ENCODE measurements around the gene TMTC1. TPM values are rescaled to one million over a fixed set of nuclear protein-coding genes. Genes with fewer than 3 reads are reported as not detected.
A peak's percentile ranks its signal among the peaks of the same experiment; 100 is the strongest.

Gene TMTC1
- total RNA-seq = 10 to 100 TPM in 1 of 2 donors, 1 to 10 TPM in 1; 9.5 to 37.7 TPM
- 1 to 10 TPM in 5 of 6 donors, under 1 TPM in 1; 0.85 to 4.4 (median 1.6) TPM for polyA plus RNA-seq (ENCODE audit: insufficient read length in 6 of 6)
- long read RNA-seq, donor 1 = 0 reads
- long read RNA-seq, donor 2 = 0 reads
- long read RNA-seq, donor 3 = 0 reads
- long read RNA-seq, donor 4, partial matches to known transcripts = 0 of 1 reads
- long read RNA-seq, donor 4, other reads (novel, unspliced or antisense) = 1 of 1 reads
- long read RNA-seq, donor 5 = 0 reads
- long read RNA-seq, donor 6, full-length matches to known transcripts = 1 of 1 reads
- long read RNA-seq, donor 6, partial matches to known transcripts = 0 of 1 reads
- long read RNA-seq, donor 6, other reads (novel, unspliced or antisense) = 0 of 1 reads
- long read RNA-seq, donor 7 = 0 reads
- long read RNA-seq, donor 8 = 0 reads
- long read RNA-seq, donor 9 = 0 reads
- long read RNA-seq, donor 10, partial matches to known transcripts = 0 of 1 reads
- long read RNA-seq, donor 10, other reads (novel, unspliced or antisense) = 1 of 1 reads
- long read RNA-seq, donor 11, full-length matches to known transcripts = 3 of 3 reads
- long read RNA-seq, donor 11, partial matches to known transcripts = 0 of 3 reads
- long read RNA-seq, donor 11, other reads (novel, unspliced or antisense) = 0 of 3 reads
- long read RNA-seq, donor 12 = 0 reads

GRCh38 chr12:29783773-29784666, at the start of gene TMTC1:
TMTC1 (minus strand) TSS chr12:29783942; CDS start chr12:29783751, 191 bp downstream.
- DNase-seq = peak in 3 of 4 donors; percentile 64 to 89 (median 73)
- Histone ChIP-seq H3K27me3 (peaks cover 10 to 52% of the 10 kb centered on the region in 2 donors), H3K36me3 (no peaks in the 10 kb centered on the region), H3K9me3 (no peaks in the 10 kb centered on the region), H3K4me3 (peak within 1 kb of the TSS; percentile 52 to 60), H3K4me1 (peaks cover 0 to 8% of the 10 kb centered on the region in 2 donors), H3K27ac (peak within 1 kb of the TSS; percentile 68 to 81)
- no peak for TF ChIP-seq CTCF (IDR thresholded peaks at IDR 0.05)
- ATAC-seq = peak; percentile 78
- intact Hi-C loops (cut with DNase I) = no loop called here

- no peaks in the 10 kb centered on the region for H3K4me1 ChIP-seq
- no peak overlapping the region for H3K4me3 ChIP-seq
- no peaks in the 10 kb centered on the region for H3K36me3 ChIP-seq
- no peak for DNase-seq
- no peak overlapping the region for H3K27ac ChIP-seq
- no peak for ATAC-seq
- no peak for TF ChIP-seq CTCF (IDR thresholded peaks at IDR 0.05)
- peaks cover 0 to 28% of the 10 kb centered on the region in 2 donors for H3K9me3 ChIP-seq
- H3K27me3 ChIP-seq = no peaks in the 10 kb centered on the region
- intact Hi-C loops (cut with DNase I) = no loop called here
These were observed 47.4 kb upstream of the TMTC1 start for GRCh38 chr12:29831173-29831572.

- intact Hi-C loops (cut with DNase I) = no loop called here
These were observed 46.6 kb upstream of the TMTC1 start for GRCh38 chr12:29830391-29830790.

GRCh38 chr12:29818916-29819623, 35.3 kb upstream of the TMTC1 start:
- no peak for DNase-seq
- no peaks in the 10 kb centered on the region for H3K4me1 ChIP-seq
- no peak overlapping the region for H3K4me3 ChIP-seq
- no peak overlapping the region for H3K27ac ChIP-seq
- no peak for ATAC-seq
- no peaks in the 10 kb centered on the region for H3K36me3 ChIP-seq
- no peaks in the 10 kb centered on the region for H3K27me3 ChIP-seq
- H3K9me3 ChIP-seq = peaks cover 0 to 2% of the 10 kb centered on the region in 2 donors
- intact Hi-C loops (cut with DNase I) = no loop called here
- no peak for TF ChIP-seq CTCF (IDR thresholded peaks at IDR 0.05)

More at GRCh38 chr12:29830391-29830790, 46.6 kb upstream of the TMTC1 start:
- Histone ChIP-seq H3K36me3 (no peaks in the 10 kb centered on the region), H3K4me1 (no peaks in the 10 kb centered on the region), H3K27me3 (no peaks in the 10 kb centered on the region), H3K9me3 (peaks cover 0 to 25% of the 10 kb centered on the region in 2 donors), H3K4me3 (no peak overlapping the region), H3K27ac (no peak overlapping the region)
- ATAC-seq = no peak
- TF ChIP-seq CTCF (IDR thresholded peaks at IDR 0.05) = no peak
- no peak for DNase-seq
